GM20000 (cell line): ENCODE results near the gene SSUH2.

Source experiments
- DNase-seq: peaks from one replicate; pipeline ENCODE4 v3.0.0; 2012; ENCODE audit warnings: low spot score
- CTCF ChIP-seq: IDR thresholded peaks from 2 replicates; pipeline ENCODE4 v1.5.1; 2012; ENCODE audit warnings: mild to moderate bottlenecking, control low read depth; ENCODE audit errors: extremely low read depth, missing control alignments

SSUH2 gene

GRCh38 chr3:8579096-8579495 is 65.5 kb downstream of the SSUH2 start:
- no peak for TF ChIP-seq CTCF
- peak; percentile 42 for DNase-seq

GRCh38 chr3:8578282-8578681 is 66.3 kb downstream of the SSUH2 start:
- no peak for DNase-seq
- TF ChIP-seq CTCF, result no peak

- no peak for DNase-seq
- no peak for TF ChIP-seq CTCF
Observed at GRCh38 chr3:8576841-8577571, 67.6 kb downstream of the SSUH2 start.

GRCh38 chr3:8576436-8576835 is 68.2 kb downstream of the SSUH2 start:
- no peak for DNase-seq
- TF ChIP-seq CTCF, result no peak

- no peak for TF ChIP-seq CTCF
- no peak for DNase-seq
Observed at GRCh38 chr3:8575364-8576104, 69.1 kb downstream of the SSUH2 start.

- DNase-seq, result no peak
- TF ChIP-seq CTCF, result no peak
Observed at GRCh38 chr3:8574670-8575322, 69.8 kb downstream of the SSUH2 start.
